GM10248 (cell line): ENCODE data around the gene PEX16.

Source experiments
- CTCF ChIA-PET: fragments of 300-600 bp; sonication (Branson Sonifier 250); formaldehyde crosslinking; extraction: SDS; loops from one replicate; lab custom pipeline; 2021; ENCODE audit warnings: antibody characterized with exemption; lab: Yijun Ruan, JAX
- POLR2A ChIA-PET: fragments of 350-650 bp; sonication (Branson Sonifier 250); formaldehyde crosslinking; extraction: SDS; loops from one replicate; lab custom pipeline; 2020; ENCODE audit warnings: antibody characterized with exemption; lab: Yijun Ruan, JAX
- DNase-seq: peaks from one replicate; pipeline ENCODE4 v3.0.0; 2012; ENCODE audit errors: extremely low spot score
- TF ChIP-seq, protein P1 (sequence below): IDR thresholded peaks from 2 replicates; pipeline ENCODE4 v1.5.1; 2012; ENCODE audit warnings: mild to moderate bottlenecking, low read depth; ENCODE audit errors: extremely low read depth, missing control alignments, control extremely low read depth

PEX16 gene

DNA sequence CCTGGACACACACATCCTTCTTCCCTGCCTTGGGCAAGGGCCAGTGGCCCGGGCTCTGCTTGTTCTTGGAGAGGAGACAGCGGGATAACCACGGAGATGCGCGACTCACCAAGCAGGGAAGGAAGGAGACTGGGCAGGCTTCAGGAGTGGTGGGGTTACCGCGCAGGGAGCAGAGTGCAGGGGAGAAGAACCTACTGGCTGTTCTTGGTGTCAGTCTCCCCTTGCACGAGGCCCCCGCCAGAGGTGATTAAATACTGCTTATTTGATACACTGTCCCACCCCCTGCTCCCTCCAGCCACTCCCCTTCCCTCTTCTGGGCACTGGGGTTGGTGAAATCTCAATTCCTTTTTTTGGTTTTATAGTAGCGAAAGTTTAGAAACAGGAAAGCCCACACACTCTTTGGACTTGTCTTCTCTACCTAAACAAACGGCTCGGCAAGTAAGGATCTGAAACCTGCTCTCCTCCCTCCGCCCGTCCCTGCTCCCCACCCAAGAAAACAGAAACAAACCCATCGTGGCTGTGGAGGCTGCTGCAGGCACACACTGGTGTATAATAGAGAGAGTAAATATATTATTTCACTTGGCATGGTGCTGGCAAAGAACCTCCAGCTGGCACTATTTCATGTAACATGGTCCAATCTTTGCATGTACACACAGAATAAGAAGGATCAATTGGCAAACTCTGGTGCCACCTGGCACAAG is 15.6 kb upstream of the PEX16 start:
- peak; percentile 73 for DNase-seq
- POLR2A ChIA-PET = no interaction called here
- TF ChIP-seq, protein P1, sequence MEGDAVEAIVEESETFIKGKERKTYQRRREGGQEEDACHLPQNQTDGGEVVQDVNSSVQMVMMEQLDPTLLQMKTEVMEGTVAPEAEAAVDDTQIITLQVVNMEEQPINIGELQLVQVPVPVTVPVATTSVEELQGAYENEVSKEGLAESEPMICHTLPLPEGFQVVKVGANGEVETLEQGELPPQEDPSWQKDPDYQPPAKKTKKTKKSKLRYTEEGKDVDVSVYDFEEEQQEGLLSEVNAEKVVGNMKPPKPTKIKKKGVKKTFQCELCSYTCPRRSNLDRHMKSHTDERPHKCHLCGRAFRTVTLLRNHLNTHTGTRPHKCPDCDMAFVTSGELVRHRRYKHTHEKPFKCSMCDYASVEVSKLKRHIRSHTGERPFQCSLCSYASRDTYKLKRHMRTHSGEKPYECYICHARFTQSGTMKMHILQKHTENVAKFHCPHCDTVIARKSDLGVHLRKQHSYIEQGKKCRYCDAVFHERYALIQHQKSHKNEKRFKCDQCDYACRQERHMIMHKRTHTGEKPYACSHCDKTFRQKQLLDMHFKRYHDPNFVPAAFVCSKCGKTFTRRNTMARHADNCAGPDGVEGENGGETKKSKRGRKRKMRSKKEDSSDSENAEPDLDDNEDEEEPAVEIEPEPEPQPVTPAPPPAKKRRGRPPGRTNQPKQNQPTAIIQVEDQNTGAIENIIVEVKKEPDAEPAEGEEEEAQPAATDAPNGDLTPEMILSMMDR = no peak
- CTCF ChIA-PET = interaction anchor here (1.2 to 4.0 kb wide), 2 partner anchors 19 to 32 kb away, joined by 3 to 23 read pairs; no protein-coding TSS in a partner anchor

DNA sequence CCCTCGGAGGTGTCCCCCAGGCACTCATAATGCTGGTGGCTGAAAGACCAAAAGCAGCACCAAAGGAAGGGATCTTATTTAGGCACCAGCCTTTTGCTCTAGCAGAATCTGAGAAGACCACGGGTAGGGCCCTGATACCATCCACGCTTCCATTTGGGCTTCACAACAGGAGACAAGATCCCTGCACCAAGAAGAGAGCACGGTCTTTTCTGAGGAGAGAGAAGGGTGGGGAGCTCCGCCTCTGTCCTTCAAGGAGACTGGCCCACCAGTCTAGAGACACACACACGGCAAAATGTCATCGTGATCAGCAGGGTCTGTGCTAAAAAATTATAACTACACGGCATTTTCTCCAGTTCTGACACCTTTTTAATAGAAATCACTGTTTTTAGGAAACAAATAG is 14.5 kb upstream of the PEX16 start:
- TF ChIP-seq, protein P1 = no peak
- CTCF ChIA-PET = interaction anchor here (1.2 kb wide), 1 partner anchor 20 kb away, joined by 3 read pairs; no protein-coding TSS in a partner anchor
- POLR2A ChIA-PET = no interaction called here
- no peak for DNase-seq

DNA sequence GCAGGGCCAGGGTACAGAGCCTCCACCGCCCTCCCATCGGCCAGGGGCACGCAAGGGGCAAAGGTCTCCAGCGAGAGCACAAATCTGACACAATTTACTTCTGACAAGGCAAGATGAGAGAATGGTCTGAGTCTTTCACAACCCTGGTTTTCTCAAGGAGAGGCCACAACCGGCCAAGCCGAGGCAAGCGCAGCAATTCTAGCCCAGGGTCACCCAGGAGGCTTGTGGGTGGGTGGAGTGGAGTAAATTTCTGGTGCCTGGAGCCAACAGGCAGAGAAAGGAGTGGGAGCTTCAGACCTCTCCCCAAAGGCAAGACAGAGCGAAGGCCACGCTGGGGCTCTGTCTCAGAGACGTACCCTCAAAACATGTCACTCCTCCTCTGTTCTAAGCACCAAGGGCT is 14.1 kb upstream of the PEX16 start:
- DNase-seq = no peak
- TF ChIP-seq, protein P1 = no peak
- POLR2A ChIA-PET = no interaction called here
- CTCF ChIA-PET = interaction anchor here (1.1 to 4.3 kb wide), 2 partner anchors 27 to 33 kb away, joined by 3 to 21 read pairs; no protein-coding TSS in a partner anchor

DNA sequence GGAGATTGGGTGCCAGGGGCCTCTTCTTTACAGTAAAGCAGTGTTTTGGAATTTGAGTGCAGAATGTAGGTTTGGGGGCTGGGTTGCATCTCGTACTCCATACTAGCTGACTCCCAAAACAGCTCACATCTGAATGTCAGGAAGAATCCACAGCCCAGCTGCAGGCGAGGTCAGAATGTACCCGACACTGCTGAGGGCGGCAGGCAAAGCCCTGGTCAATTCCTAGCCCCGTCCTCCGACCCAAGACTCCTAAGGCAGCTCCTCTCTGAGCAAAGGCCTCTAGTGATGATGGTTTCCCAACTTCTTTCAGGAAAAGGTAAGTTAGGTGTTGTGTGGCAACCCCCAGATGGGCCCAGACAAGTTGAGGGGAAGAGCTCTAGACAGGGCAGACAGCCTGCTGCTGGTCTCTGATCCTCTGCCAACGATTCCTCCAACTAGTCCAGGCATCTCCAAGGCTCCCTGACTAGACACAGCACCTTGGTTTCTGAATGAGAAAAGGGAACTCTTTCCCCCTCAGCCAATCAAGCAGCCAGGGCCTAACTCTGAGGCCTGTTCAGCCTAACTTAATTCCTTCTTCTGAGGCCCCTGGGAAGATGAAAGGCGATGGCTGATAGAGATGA is 13.4 kb upstream of the PEX16 start:
- TF ChIP-seq, protein P1 = no peak
- no peak for DNase-seq
- ChIA-PET CTCF (interaction anchor here (0.8 to 4.3 kb wide), 5 partner anchors 8 to 76 kb away, joined by 3 to 21 read pairs (median 6); no protein-coding TSS in a partner anchor), POLR2A (no interaction called here)

DNA sequence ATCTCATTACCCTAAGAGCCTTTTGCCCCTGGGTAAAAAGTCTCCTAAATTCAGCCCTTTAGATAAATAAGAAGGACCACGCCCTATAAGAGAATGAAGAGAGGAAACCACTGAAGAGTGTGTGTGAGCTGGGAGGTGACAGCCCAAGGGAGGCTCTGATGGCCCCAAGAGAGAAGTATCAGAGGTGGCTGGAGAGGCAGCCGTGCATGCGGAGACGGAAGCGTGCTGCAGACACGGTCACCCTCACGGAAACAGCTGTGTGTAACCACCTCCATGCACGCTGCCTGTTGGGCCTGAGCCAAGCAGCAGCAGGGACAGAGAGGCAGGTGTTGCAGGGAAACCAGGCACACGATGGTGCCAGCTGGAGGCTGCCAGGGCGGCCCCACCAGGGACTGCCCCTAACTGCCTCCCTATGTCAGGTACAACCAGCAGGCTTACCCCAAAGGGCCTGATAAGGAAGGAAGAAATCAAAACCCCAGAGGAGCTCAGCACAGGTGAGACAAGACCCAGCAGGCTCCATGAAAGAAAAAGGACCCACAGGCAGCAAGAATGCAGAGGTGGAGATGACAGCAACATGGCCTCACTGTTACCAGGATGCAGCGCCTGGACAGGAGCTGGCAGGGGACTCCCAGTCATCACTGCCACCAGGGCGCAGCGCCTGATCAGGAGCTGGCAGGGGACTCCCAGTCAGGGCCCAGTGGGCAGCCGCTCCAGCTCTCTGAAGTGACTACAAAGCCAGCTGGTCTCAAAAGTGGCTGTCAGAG is 12.5 kb upstream of the PEX16 start:
- POLR2A ChIA-PET = no interaction called here

DNA sequence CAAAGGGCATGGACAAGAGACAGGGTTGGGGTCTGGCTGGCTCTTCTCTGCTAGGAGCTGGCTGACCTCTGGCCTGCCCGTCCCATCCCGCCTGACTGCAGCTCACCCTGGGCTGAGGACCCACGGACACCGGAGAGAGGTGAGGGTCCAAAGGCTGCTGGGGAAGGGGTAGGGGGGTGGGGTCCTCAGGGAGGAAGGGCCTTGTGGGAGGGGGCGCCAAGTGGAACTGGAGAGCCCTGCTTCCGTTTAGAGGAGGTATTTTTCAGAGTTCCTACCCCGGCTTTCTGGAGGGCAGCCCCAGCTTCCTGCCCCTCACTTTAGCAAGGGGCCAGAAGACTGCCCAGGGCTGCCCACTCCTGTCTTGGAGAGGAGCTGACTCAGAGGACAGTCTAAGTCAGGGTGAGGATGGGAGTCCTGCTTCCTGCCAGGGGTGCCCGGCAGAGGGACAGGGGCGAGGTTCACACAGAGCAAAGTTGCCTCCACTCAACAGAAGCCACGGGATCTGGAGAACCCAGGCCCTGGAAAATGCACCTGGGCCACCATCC is 11.9 kb upstream of the PEX16 start:
- POLR2A ChIA-PET = no interaction called here
- DNase-seq = no peak
- CTCF ChIA-PET = interaction anchor here (1.0 to 4.3 kb wide), 5 partner anchors 8 to 175 kb away, joined by 3 to 21 read pairs (median 6); no protein-coding TSS in a partner anchor
- TF ChIP-seq, protein P1 = no peak

More for the DNA sequence above, 12.5 kb upstream of the PEX16 start:
- peak; percentile 91 for DNase-seq
- TF ChIP-seq, protein P1 = no peak
- CTCF ChIA-PET = interaction anchor here (0.8 to 4.3 kb wide), 7 partner anchors 9 to 175 kb away, joined by 3 to 21 read pairs (median 3); no protein-coding TSS in a partner anchor
